Urinary bladder (tissue), 4 donors: ENCODE data around the gene RHCE. TPM values are rescaled to one million over a fixed set of nuclear protein-coding genes. Genes with fewer than 3 reads are reported as not detected.
"Not testable (repeated sequence)": the region's sequence is repeated elsewhere in the genome, so short reads cannot be mapped to it uniquely, and the experiment has no call there.

Experiments used
- DNase-seq: peaks from one replicate; pipeline ENCODE4 v3.0.0-alpha.2; 2015; ENCODE audit errors: extremely low spot score
- H3K27ac ChIP-seq: one replicate; pipeline ENCODE4 v1.5.1; 2013; ENCODE audit warnings: low read depth, mild to moderate bottlenecking, moderate library complexity
- H3K36me3 ChIP-seq: one replicate; pipeline ENCODE4 v1.6.1; 2013; ENCODE audit warnings: mild to moderate bottlenecking, moderate library complexity; ENCODE audit not compliant: insufficient read depth
- H3K4me1 ChIP-seq: one replicate; pipeline ENCODE4 v1.6.1; 2013; ENCODE audit warnings: mild to moderate bottlenecking, moderate library complexity; ENCODE audit not compliant: insufficient read depth
- H3K4me3 ChIP-seq: one replicate; pipeline ENCODE4 v1.5.1; 2013; ENCODE audit warnings: low read depth, low read length
- WGBS: extraction: QIAGEN DNeasy Blood & Tissue Kit; methylation state at CpG from one replicate; pipeline ENCODE4 v1.1.7; 2013; 5-methylcytosine and 5-hydroxymethylcytosine counted together
- polyA plus RNA-seq: library from polyadenylated mRNA; stranded (reverse); fragments of 200-250 nt; gene quantifications from one replicate; pipeline ENCODE4 v1.2.3, GENCODE V29; 2013
- total RNA-seq: library from RNA; depleted of rRNA; stranded (reverse); fragments of >200 nt; gene quantifications from one replicate; pipeline ENCODE4 v1.2.3, GENCODE V29; 2014
- donor health status: healthy with polysubstance abuse.
- donor health status: healthy.

RHCE gene
- total and polyA plus RNA-seq, 2 donors: 0.19 to 0.85 TPM

- not testable (repeated sequence) for H3K36me3 ChIP-seq, H3K4me3 ChIP-seq, H3K4me1 ChIP-seq, DNase-seq, H3K27ac ChIP-seq
- WGBS: 18% methylated on average over 6 of the region's 8 CpGs
These were observed 17.4 kb downstream of the RHCE start for GRCh38 chr1:25402947-25403803.

GRCh38 chr1:25398079-25398478, 22.5 kb downstream of the RHCE start:
- not testable (repeated sequence) for H3K4me3 ChIP-seq, H3K27ac ChIP-seq, DNase-seq, H3K4me1 ChIP-seq, H3K36me3 ChIP-seq
- WGBS: no CpG with 5 or more reads among the region's 2 CpGs

GRCh38 chr1:25397549-25397948, 23.1 kb downstream of the RHCE start:
- H3K4me3 ChIP-seq, H3K4me1 ChIP-seq, H3K27ac ChIP-seq, DNase-seq, H3K36me3 ChIP-seq: not testable (repeated sequence)
- 78% methylated on average over 3 of the region's 10 CpGs for WGBS

- DNase-seq: no peak
- Histone ChIP-seq H3K27ac (no peak overlapping the region), H3K4me1 (no peaks in the 10 kb centered on the region), H3K36me3 (no peaks in the 10 kb centered on the region), H3K4me3 (no peak overlapping the region)
- WGBS: 94% methylated on average over 6 of the region's 6 CpGs
These were observed 27.8 kb downstream of the RHCE start for GRCh38 chr1:25392841-25393240.

GRCh38 chr1:25389721-25390120, 30.9 kb downstream of the RHCE start:
- not testable (repeated sequence) for H3K4me3 ChIP-seq, H3K4me1 ChIP-seq, H3K27ac ChIP-seq, H3K36me3 ChIP-seq, DNase-seq
- 69% methylated on average over 3 of the region's 3 CpGs for WGBS

GRCh38 chr1:25388691-25389090, 31.9 kb downstream of the RHCE start:
- not testable (repeated sequence) for H3K4me1 ChIP-seq, H3K4me3 ChIP-seq, H3K36me3 ChIP-seq, DNase-seq, H3K27ac ChIP-seq
- 58% methylated on average over 7 of the region's 9 CpGs for WGBS

GRCh38 chr1:25387096-25387495, 33.5 kb downstream of the RHCE start:
- H3K4me3 ChIP-seq, DNase-seq, H3K27ac ChIP-seq, H3K4me1 ChIP-seq, H3K36me3 ChIP-seq: not testable (repeated sequence)
- WGBS: 78% methylated on average over 4 of the region's 4 CpGs

- H3K4me3 ChIP-seq, H3K4me1 ChIP-seq, DNase-seq, H3K27ac ChIP-seq, H3K36me3 ChIP-seq: not testable (repeated sequence)
- WGBS: no CpG with 5 or more reads among the region's 1 CpG
These were observed 36.8 kb downstream of the RHCE start for GRCh38 chr1:25383875-25384274.

GRCh38 chr1:25383090-25383489, 37.5 kb downstream of the RHCE start:
- DNase-seq, H3K4me3 ChIP-seq, H3K36me3 ChIP-seq, H3K4me1 ChIP-seq, H3K27ac ChIP-seq: not testable (repeated sequence)
- WGBS: 94% methylated on average over 1 of the region's 1 CpG

- H3K27ac ChIP-seq, H3K4me3 ChIP-seq, DNase-seq, H3K4me1 ChIP-seq, H3K36me3 ChIP-seq: not testable (repeated sequence)
- WGBS: 79% methylated on average over 1 of the region's 1 CpG
These were observed 38.1 kb downstream of the RHCE start for GRCh38 chr1:25382543-25382942.

GRCh38 chr1:25378367-25378766, 42.3 kb downstream of the RHCE start:
- H3K36me3 ChIP-seq, H3K4me1 ChIP-seq, DNase-seq, H3K4me3 ChIP-seq, H3K27ac ChIP-seq: not testable (repeated sequence)
- 80% methylated on average over 3 of the region's 3 CpGs for WGBS

- not testable (repeated sequence) for H3K36me3 ChIP-seq, DNase-seq, H3K27ac ChIP-seq, H3K4me1 ChIP-seq, H3K4me3 ChIP-seq
- 57% methylated on average over 7 of the region's 7 CpGs for WGBS
These were observed 48.9 kb downstream of the RHCE start for GRCh38 chr1:25371757-25372156.

GRCh38 chr1:25369691-25370271, 50.8 kb downstream of the RHCE start:
- H3K27ac ChIP-seq, H3K4me3 ChIP-seq, H3K36me3 ChIP-seq, DNase-seq, H3K4me1 ChIP-seq: not testable (repeated sequence)
- 84% methylated on average over 12 of the region's 12 CpGs for WGBS

- Histone ChIP-seq H3K4me3 (no peak overlapping the region), H3K27ac (no peak overlapping the region), H3K4me1 (no peaks in the 10 kb centered on the region), H3K36me3 (no peaks in the 10 kb centered on the region)
- no peak for DNase-seq
- WGBS: 84% methylated on average over 4 of the region's 4 CpGs
These were observed 51.4 kb downstream of the RHCE start for GRCh38 chr1:25369241-25369640.
